Activated CD4-positive, alpha-beta T cell treated with anti-CD3 and anti-CD28 coated beads for 36 hours (primary cell): ENCODE data around the gene TLR9. TPM values are rescaled to one million over a fixed set of nuclear protein-coding genes. Genes with fewer than 3 reads are reported as not detected.

Source experiments
- ATAC-seq: fragments of 200-7000 bp; cut with Tn5 transposase; one replicate; pipeline ENCODE4 v1.10.0; 2021; ENCODE audit warnings: mild to moderate bottlenecking, moderate library complexity
- CTCF ChIA-PET: fragments of 350-600 bp; sonication (Branson Sonifier 250); formaldehyde crosslinking; loops from one replicate; lab custom pipeline; 2021; ENCODE audit warnings: antibody characterized with exemption; lab: Charles Lee
- POLR2A ChIA-PET: fragments of 350-600 bp; sonication (Branson Sonifier 250); formaldehyde crosslinking; loops from one replicate; lab custom pipeline; 2021; ENCODE audit warnings: antibody characterized with exemption, inconsistent platforms; lab: Charles Lee
- DNase-seq: peaks from one replicate; pipeline ENCODE4 v3.0.0-alpha.2; 2020
- H3K27ac Mint-ChIP-seq: one replicate; pipeline ENCODE4 v1.8.0; 2021; ENCODE audit warnings: mixed read lengths
- H3K27me3 Mint-ChIP-seq: one replicate; pipeline ENCODE4 v1.8.0; 2021; ENCODE audit warnings: mixed read lengths
- H3K36me3 Mint-ChIP-seq: one replicate; pipeline ENCODE4 v1.8.0; 2021; ENCODE audit warnings: low read depth, mixed read lengths
- H3K4me1 Mint-ChIP-seq: one replicate; pipeline ENCODE4 v1.8.0; 2021; ENCODE audit warnings: mixed read lengths
- H3K4me3 Mint-ChIP-seq: one replicate; pipeline ENCODE4 v1.8.0; 2021; ENCODE audit warnings: mild to moderate bottlenecking, moderate library complexity, mixed read lengths
- H3K9me3 Mint-ChIP-seq: one replicate; pipeline ENCODE4 v1.8.0; 2021; ENCODE audit warnings: low read depth, mixed read lengths
- intact Hi-C, 2 experiments: fragments of 100-400 bp; cut with DNase I in 1 of 2; cut with micrococcal nuclease in 1 of 2; formaldehyde crosslinking; loops; one replicate each; pipeline versions ENCODE4 v1.14.2 to v1.15.1; 2022 to 2024; cut with DNase I, micrococcal nuclease
- total RNA-seq, 2 experiments: library from RNA; stranded (reverse); gene quantifications; one replicate each; pipeline ENCODE4 v1.2.3, GENCODE V29; 2021

The TLR9 gene
- total RNA-seq, 2 experiments from 2014 or later, result 0.59 to 0.74 TPM

DNA sequence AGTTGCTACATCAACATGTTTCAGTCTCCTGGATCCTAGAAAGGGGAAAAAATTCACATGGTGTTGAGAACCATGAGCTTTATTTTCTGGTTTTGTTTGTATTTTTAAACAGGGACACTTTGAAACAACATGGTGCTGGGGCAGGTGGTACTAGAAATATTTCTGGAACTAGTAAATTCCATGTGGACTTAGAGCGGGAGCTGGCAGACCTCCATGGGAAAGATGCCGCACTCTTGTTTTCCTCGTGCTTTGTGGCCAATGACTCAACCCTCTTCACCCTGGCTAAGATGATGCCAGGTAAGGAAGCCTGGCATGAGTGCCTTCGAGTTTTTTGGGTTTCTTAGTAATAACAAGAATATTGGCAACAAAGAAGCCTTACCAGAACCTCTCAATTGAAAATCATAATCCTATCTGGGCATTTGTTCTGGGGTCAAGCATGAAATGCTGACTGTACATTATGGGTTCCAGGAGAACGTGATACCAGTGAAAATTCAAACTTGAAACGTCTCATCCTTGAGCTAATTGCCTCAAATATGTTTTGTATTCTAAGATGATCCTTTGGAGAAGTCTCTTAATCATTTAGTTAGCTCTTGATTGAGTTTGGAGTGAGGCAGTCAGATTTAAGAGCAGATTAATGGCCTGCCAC, 19.6 kb downstream of the TLR9 start:
- peaks cover 23% of the 10 kb centered on the region for H3K4me1 Mint-ChIP-seq
- DNase-seq (no peak), ATAC-seq (no peak)
- intact Hi-C loops, result no loop called here
- peaks cover 74% of the 10 kb centered on the region for H3K36me3 Mint-ChIP-seq
- ChIA-PET CTCF (interaction anchor here (0.9 to 12.5 kb wide), 4 partner anchors 14 to 264 kb away, joined by 3 to 120 read pairs (median 6); partner anchors contain the start of genes PARP3 and RRP9), POLR2A (no interaction called here)
- no peaks in the 10 kb centered on the region for H3K27me3 Mint-ChIP-seq
- H3K27ac Mint-ChIP-seq, result no peak overlapping the region
- no peaks in the 10 kb centered on the region for H3K9me3 Mint-ChIP-seq
- H3K4me3 Mint-ChIP-seq, result no peak overlapping the region

DNA sequence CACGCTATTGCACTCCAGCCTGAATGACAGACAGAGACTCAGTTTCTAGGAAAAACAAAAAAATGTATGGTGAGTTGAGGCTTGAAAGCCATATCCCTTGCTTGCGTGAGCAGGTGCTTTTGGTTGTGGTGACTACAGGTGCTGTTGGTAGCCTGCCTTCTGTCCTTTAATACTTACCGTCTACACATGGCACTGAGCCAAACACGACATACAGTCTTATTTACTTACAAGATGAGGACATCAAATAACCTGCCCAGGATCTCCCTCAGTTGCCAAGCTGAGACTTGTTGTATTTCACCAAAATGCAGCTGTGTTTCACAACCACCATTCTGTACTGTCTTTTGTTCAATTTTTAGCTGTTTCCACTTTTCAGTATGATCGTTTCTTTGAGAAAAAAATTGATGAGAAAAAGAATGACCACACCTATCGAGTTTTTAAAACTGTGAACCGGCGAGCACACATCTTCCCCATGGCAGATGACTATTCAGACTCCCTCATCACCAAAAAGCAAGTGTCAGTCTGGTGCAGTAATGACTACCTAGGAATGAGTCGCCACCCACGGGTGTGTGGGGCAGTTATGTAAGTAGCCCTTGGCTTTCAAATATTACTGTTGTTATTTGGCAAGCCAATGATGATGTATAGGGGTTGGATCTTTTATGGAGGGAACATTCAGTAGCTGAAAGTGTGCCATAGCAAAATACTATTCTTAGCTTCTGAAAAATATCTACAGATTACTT, 20.9 kb downstream of the TLR9 start:
- peaks cover 73% of the 10 kb centered on the region for H3K36me3 Mint-ChIP-seq
- ATAC-seq (peak; percentile 75), DNase-seq (peak; percentile 63)
- intact Hi-C loops, result no loop called here
- H3K4me1 Mint-ChIP-seq, result peaks cover 31% of the 10 kb centered on the region
- POLR2A ChIA-PET, result no interaction called here
- no peaks in the 10 kb centered on the region for H3K9me3 Mint-ChIP-seq
- no peak overlapping the region for H3K27ac Mint-ChIP-seq
- no peak overlapping the region for H3K4me3 Mint-ChIP-seq
- no peaks in the 10 kb centered on the region for H3K27me3 Mint-ChIP-seq
- CTCF ChIA-PET, result interaction anchor here (0.6 to 12.5 kb wide), 6 partner anchors 9 to 263 kb away, joined by 3 to 120 read pairs (median 4); partner anchors contain the start of genes PARP3 and RRP9

GRCh38 chr3:52203701-52204100, 21.7 kb downstream of the TLR9 start:
- intact Hi-C loops, result no loop called here
- H3K27ac Mint-ChIP-seq, result no peak overlapping the region
- no peaks in the 10 kb centered on the region for H3K27me3 Mint-ChIP-seq
- H3K9me3 Mint-ChIP-seq, result no peaks in the 10 kb centered on the region
- peaks cover 39% of the 10 kb centered on the region for H3K4me1 Mint-ChIP-seq
- POLR2A ChIA-PET, result interaction anchor here (0.5 to 0.6 kb wide), 2 partner anchors 8 to 229 kb away, joined by 4 read pairs; partner anchors contain the start of gene ABHD14A
- peaks cover 69% of the 10 kb centered on the region for H3K36me3 Mint-ChIP-seq
- DNase-seq, result no peak
- CTCF ChIA-PET, result interaction anchor here (1.3 to 12.5 kb wide), 3 partner anchors 16 to 76 kb away, joined by 3 to 120 read pairs (median 5); no protein-coding TSS in a partner anchor
- H3K4me3 Mint-ChIP-seq, result no peak overlapping the region
- no peak for ATAC-seq

GRCh38 chr3:52202384-52203077, 22.9 kb downstream of the TLR9 start:
- Mint-ChIP-seq H3K27me3 (no peaks in the 10 kb centered on the region), H3K4me3 (no peak overlapping the region), H3K4me1 (peaks cover 43% of the 10 kb centered on the region), H3K27ac (peak overlapping the region; percentile 63), H3K36me3 (peaks cover 62% of the 10 kb centered on the region), H3K9me3 (no peaks in the 10 kb centered on the region)
- CTCF ChIA-PET, result interaction anchor here (0.7 to 12.5 kb wide), 4 partner anchors 17 to 496 kb away, joined by 3 to 120 read pairs (median 4); no protein-coding TSS in a partner anchor
- POLR2A ChIA-PET, result interaction anchor here (0.6 to 0.9 kb wide), 2 partner anchors 14 to 166 kb away, joined by 3 to 5 read pairs; no protein-coding TSS in a partner anchor
- ATAC-seq (no peak), DNase-seq (no peak)
- intact Hi-C loops, result no loop called here

GRCh38 chr3:52200981-52201679, 24.3 kb downstream of the TLR9 start:
- no peaks in the 10 kb centered on the region for H3K9me3 Mint-ChIP-seq
- peaks cover 52% of the 10 kb centered on the region for H3K36me3 Mint-ChIP-seq
- no peak for ATAC-seq
- H3K27me3 Mint-ChIP-seq, result no peaks in the 10 kb centered on the region
- ChIA-PET CTCF (interaction anchor here (0.6 to 12.5 kb wide), 5 partner anchors 19 to 146 kb away, joined by 3 to 120 read pairs (median 5); no protein-coding TSS in a partner anchor), POLR2A (interaction anchor here (0.6 to 0.8 kb wide), 3 partner anchors 14 to 85 kb away, joined by 3 to 8 read pairs (median 3); no protein-coding TSS in a partner anchor)
- peak overlapping the region; percentile 40 for H3K27ac Mint-ChIP-seq
- DNase-seq, result no peak
- no peak overlapping the region for H3K4me3 Mint-ChIP-seq
- H3K4me1 Mint-ChIP-seq, result peaks cover 50% of the 10 kb centered on the region
- intact Hi-C loops, result no loop called here

- no peaks in the 10 kb centered on the region for H3K27me3 Mint-ChIP-seq
- H3K27ac Mint-ChIP-seq, result peak overlapping the region; percentile 91
- ChIA-PET POLR2A (no interaction called here), CTCF (interaction anchor here (1.0 kb wide), 1 partner anchor 18 kb away, joined by 3 read pairs; no protein-coding TSS in a partner anchor)
- intact Hi-C loops, result loop anchor here in 1 of 2 experiments (1.0 to 2.0 kb wide), 5 partner anchors 40 to 257 kb away; partner anchors contain the start of genes PARP3, POC1A and TWF2
- no peaks in the 10 kb centered on the region for H3K9me3 Mint-ChIP-seq
- peak overlapping the region; percentile 96 for H3K4me3 Mint-ChIP-seq
- ATAC-seq, result no peak
- no peak for DNase-seq
- H3K4me1 Mint-ChIP-seq, result peaks cover 48% of the 10 kb centered on the region
- H3K36me3 Mint-ChIP-seq, result peaks cover 34% of the 10 kb centered on the region
Observed at GRCh38 chr3:52198643-52199608, 26.5 kb downstream of the TLR9 start.

GRCh38 chr3:52197842-52198625, 27.4 kb downstream of the TLR9 start, which contains the start of gene ALAS1:
Gene ALAS1 (plus strand): TSS chr3:52198160. CDS start chr3:52199242, 1,082 bp downstream.
- Mint-ChIP-seq H3K27me3 (no peaks in the 10 kb centered on the region), H3K4me1 (peaks cover 48% of the 10 kb centered on the region), H3K9me3 (no peaks in the 10 kb centered on the region), H3K27ac (peak within 1 kb of the TSS; percentile 91), H3K4me3 (peak within 1 kb of the TSS; percentile 96), H3K36me3 (peaks cover 26% of the 10 kb centered on the region)
- ChIA-PET CTCF (no interaction called here), POLR2A (no interaction called here)
- peak; percentile 95 for ATAC-seq
- DNase-seq, result peak; percentile 97
- intact Hi-C loops, result loop anchor here (1.0 to 2.0 kb wide), 6 partner anchors 41 to 256 kb away; partner anchors contain the start of genes POC1A (in 2 of the 2), PARP3 (in 1 of the 2) and TWF2 (in 1 of the 2)

DNA sequence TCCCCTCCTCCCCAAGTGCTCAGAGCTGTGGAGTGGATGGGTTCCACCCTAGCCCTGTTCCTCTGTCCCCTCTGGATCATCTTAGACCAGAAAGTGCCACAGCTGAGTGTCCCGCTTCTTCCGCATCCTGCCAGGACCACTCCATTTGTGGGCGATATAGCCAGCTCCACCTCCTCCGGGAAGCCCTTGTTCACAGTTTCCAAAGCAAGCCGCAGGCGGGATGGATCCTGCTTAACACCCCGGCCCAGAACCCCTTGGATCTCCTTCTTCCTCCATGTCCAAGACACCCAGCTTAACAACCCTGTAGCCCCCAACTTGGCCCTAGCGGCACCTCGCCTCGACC, 28.0 kb downstream of the TLR9 start:
- Mint-ChIP-seq H3K36me3 (peaks cover 24% of the 10 kb centered on the region), H3K4me1 (peaks cover 46% of the 10 kb centered on the region), H3K9me3 (no peaks in the 10 kb centered on the region), H3K27me3 (no peaks in the 10 kb centered on the region), H3K4me3 (peak overlapping the region; percentile 96), H3K27ac (peak overlapping the region; percentile 86)
- ChIA-PET POLR2A (no interaction called here), CTCF (interaction anchor here (0.7 to 1.1 kb wide), 3 partner anchors 9 to 23 kb away, joined by 3 to 6 read pairs (median 3); no protein-coding TSS in a partner anchor)
- intact Hi-C loops, result loop anchor here in 1 of 2 experiments (2.0 kb wide), 1 partner anchor 43 kb away; the partner anchor contains the start of gene POC1A
- peak; percentile 2 for ATAC-seq
- DNase-seq, result no peak

DNA sequence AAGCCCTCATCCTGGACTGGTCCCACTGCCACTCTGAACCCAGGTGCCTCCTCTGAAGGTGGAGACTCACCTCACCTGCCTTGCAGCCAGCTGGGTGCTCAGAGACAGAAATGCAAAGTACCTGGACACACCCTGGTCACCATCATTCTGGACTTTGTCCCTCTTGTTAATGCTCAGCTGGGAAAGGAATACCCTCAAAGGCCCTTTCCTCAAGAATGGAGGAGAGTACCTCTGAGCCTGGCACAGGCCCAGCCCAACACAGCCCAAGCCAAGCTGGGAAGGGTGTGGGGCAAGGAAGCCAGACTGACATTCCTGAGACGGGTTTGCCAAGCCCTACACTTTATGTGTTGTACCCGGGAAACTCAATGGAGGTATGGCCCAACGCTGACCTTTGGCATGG, 28.5 kb downstream of the TLR9 start:
- ATAC-seq (no peak), DNase-seq (no peak)
- ChIA-PET POLR2A (interaction anchor here (0.9 kb wide), 1 partner anchor 13 kb away, joined by 3 read pairs; no protein-coding TSS in a partner anchor), CTCF (interaction anchor here (0.6 to 1.1 kb wide), 5 partner anchors 9 to 260 kb away, joined by 3 to 6 read pairs (median 3); no protein-coding TSS in a partner anchor)
- Mint-ChIP-seq H3K27ac (no peak overlapping the region), H3K36me3 (peaks cover 19% of the 10 kb centered on the region), H3K9me3 (no peaks in the 10 kb centered on the region), H3K4me1 (peaks cover 41% of the 10 kb centered on the region), H3K27me3 (no peaks in the 10 kb centered on the region), H3K4me3 (no peak overlapping the region)
- intact Hi-C loops, result loop anchor here in 1 of 2 experiments (2.0 kb wide), 1 partner anchor 42 kb away; the partner anchor contains the start of gene POC1A
